Measurements from ENCODE around the gene USO1.

Gene USO1

DNA sequence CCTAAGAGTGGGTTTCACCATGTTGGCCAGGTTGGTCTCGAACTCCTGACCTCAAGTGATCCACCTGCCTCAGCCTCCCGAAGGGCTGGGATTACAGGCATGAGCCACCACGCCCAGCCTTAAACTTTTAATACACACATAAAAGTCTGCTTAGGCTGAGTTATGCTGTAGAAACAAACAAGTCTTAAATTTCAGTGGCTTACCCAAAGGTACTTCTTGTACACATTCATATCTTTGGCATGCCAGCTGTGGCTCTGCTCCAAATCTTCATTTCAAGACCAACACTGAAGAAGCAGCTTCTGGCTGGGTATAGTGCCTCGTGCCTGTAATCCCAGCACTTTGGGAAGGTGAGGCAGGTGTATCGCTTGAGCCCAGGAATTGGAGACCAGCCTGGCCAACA lies 97.6 kb downstream of the USO1 start:
- no peak for TF ChIP-seq POLR2A (IDR thresholded peaks at IDR 0.05; ENCODE audit: low read depth, low read length)
- DNase-seq (ENCODE audit: insufficient read length, low spot score) (no peak), FAIRE-seq (no peak)

DNA sequence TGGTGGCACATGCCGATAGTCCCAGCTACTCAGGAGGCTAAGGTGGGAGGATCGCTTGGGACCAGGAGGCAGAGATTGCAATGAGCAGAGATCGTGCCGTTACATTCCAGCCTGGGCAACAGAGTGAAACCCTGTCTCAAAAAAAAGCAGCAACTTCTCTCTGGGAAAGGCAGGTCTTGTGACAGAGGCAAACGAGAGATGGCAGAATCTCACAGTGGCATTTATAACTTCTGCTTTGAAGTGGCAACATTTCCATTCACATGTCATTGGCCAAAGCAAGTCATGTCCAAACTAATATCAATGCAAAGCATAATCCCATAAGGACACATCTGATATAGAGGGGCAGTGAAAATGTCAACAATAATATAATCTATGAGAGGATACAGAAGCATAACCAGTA lies 98.0 kb downstream of the USO1 start:
- no peak for DNase-seq (ENCODE audit: insufficient read length, low spot score)
- no peak for TF ChIP-seq POLR2A (IDR thresholded peaks at IDR 0.05; ENCODE audit: low read depth, low read length)
- FAIRE-seq, result no peak

DNA sequence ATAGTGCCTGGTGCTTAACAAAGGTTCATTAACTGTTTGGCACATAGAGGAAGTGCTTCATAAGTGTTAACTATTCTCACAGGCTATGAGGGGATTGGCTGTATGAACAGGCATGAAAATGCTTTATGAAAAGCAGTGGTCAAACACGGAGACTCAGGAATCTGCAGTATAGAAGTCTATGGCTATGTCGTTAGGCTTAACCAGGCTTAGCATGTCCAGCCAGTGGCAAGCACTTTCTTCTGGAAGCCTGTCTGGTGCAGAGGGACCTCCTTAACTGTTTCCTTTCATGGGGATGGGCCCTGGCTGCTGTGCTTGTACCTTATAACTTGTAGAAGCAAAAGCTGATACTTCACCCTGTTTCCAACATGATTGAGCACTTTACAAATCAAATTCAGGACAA lies 99.4 kb downstream of the USO1 start:
- FAIRE-seq (no peak), DNase-seq (ENCODE audit: insufficient read length, low spot score) (no peak)
- no peak for TF ChIP-seq POLR2A (IDR thresholded peaks at IDR 0.05; ENCODE audit: low read depth, low read length)

DNA sequence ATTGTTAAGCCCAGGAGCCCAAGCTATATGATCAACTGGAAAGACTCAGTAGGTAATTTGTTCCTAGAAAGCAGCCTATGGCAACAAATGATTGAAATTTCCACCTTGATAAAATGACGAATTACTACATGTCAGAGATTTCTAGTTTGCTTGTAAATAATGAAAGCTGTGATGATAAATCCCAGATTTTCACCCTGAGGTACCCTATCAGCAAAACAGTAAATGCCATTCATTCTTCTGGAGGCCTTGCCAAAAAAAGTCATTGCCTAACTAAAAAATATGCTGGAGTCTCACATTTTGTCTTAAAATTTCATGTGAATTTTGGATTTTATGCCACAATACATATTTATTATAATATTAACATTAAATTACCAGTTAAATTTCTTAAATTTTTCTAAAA lies 106.5 kb downstream of the USO1 start:
- no peak for FAIRE-seq
- TF ChIP-seq POLR2A (IDR thresholded peaks at IDR 0.05; ENCODE audit: low read depth, low read length), result no peak
- no peak for DNase-seq (ENCODE audit: insufficient read length, low spot score)

DNA sequence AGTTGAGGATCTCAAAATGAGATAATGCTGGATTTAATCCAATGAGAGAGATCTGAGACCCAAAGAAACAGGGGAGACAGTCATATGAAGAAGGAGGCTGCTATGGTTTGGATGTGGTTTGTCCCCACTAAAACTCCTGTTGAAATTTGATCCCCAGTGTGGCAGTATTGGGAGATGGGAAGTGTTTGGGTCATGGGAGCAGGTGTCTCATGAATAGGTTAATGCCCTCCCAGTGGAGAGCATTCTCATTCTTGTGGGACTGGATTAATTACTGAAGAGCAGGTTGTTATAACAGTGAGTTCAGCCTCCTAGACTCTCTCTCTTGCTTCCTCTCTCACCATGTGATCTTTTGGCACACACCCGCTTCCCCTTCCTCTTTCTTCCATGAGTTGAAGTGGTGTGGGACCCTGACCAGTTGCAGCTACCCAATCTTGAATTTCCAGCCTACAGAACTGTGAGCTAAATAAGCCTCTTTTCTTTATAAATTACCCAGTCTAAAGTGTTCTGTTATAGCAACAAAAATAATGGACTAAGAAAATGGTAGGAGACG lies 107.6 kb downstream of the USO1 start:
- FAIRE-seq, result no peak
- DNase-seq (ENCODE audit: insufficient read length, low spot score), result no peak
- TF ChIP-seq POLR2A (IDR thresholded peaks at IDR 0.05; ENCODE audit: low read depth, low read length), result no peak

DNA sequence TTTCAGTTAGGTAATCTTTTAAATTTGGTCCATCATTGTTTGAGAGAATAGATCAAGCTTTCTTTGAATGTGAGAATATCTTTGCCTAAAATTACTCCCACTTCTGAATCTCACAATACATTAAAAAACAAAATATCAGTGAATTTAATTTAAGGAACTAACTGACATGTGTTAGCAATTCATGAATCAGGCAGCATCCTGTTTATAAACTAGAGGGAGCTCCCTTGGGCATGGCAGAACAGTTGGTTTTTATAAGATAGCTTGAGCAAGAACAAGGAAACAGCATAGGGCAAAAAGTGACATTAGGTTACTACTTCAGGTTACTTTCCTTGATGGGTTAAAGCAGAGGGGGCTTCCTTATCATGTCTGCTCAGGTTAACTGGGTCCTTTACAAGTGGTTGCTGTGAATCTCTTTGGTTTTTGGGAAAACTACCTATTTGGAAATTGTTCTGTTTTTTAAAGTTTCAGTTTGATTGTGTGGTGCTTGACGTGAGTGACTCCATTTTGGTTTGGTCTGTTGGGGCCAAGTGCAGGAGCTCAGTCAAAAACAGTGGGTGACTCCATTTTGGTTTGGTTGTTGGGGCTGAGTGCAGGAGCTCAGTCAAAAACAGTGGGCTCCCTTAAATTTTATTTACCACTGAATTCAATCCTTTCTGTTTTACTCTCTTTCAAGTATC lies 109.9 kb downstream of the USO1 start:
- no peak for FAIRE-seq
- no peak for TF ChIP-seq POLR2A (IDR thresholded peaks at IDR 0.05; ENCODE audit: low read depth, low read length)
- no peak for DNase-seq (ENCODE audit: insufficient read length, low spot score)

DNA sequence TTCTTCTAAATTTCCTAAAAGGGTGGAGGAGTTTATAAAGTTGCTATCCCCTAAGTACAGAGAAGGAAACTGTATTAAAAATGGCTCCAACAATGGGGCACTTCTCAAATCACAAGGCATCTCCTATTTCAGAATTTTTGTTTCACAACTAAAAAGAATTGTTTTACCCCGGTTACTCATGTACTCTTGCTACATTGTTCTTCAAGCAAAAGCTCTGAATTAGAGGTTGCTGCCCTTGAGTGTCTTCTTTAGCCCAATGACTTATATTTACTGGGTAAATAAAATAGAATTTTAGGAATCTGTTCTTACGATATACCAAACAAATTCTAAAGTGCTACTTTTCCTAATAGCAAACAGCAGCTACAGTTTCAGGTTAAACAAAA lies 110.4 kb downstream of the USO1 start:
- FAIRE-seq, result no peak
- no peak for DNase-seq (ENCODE audit: insufficient read length, low spot score)
- TF ChIP-seq POLR2A (IDR thresholded peaks at IDR 0.05; ENCODE audit: low read depth, low read length), result no peak

DNA sequence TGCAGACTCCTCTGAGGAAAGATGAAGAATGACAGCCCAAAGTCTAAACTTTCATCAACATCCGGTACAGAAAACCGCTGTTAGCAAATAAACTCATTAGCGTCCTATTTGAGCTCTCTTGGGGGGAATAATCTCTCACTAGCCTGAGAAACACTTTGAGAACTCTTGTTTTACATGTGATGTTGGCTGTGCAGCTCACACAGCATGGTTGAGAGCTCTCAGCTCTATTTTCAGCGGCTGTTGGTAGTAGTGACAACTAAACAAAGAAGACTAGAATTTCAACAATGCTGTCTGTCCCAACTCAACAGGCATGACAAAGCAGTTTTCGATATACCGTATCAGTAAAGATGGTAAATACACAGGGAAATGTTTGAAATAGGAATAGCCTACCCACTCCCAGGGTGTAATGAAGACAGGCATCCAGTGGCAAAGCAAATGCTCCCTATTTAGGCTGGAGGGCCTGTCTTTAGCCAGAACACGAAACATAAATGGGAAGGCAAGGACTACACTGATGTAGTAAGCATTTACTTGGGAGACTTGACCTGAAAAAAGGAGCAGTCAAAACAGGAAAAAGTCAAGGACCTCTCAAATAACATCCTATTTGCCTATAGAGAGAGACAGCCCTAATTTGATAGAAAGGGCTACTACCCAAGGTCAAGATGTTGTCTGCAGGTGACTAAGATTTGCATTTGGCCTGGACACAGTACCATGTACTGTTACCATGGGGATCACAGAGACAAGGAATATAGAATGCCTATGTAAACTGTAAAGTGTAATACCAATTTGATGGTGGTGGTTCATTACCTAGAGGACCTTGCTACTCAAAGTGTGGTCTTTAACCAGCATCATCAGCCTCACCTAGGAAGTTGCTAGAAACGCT lies 117.5 kb downstream of the USO1 start:
- DNase-seq (ENCODE audit: insufficient read length, low spot score) (no peak), FAIRE-seq (no peak)
- TF ChIP-seq POLR2A (IDR thresholded peaks at IDR 0.05; ENCODE audit: low read depth, low read length), result no peak

DNA sequence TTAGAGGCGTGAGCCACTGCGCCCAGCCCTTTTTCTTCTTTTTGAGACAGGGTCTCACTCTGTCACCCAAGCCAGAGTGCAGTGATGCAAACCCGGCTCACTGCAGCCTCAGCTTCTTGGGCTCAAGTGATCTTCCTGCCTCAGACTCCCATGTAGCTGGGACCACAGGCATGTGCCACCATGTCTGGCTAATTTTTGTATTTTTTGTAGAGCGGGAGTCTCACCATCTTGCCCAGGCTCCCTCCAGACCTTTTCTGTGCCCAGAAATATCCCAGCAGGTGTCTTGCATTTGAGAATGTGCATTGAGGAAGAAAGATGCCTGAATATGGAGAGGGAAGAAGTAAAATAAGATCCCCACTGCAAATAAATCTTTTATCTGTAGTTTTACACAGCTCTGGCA lies 119.2 kb downstream of the USO1 start:
- TF ChIP-seq POLR2A (IDR thresholded peaks at IDR 0.05; ENCODE audit: low read depth, low read length), result no peak
- DNase-seq (ENCODE audit: insufficient read length, low spot score), result no peak
- no peak for FAIRE-seq

DNA sequence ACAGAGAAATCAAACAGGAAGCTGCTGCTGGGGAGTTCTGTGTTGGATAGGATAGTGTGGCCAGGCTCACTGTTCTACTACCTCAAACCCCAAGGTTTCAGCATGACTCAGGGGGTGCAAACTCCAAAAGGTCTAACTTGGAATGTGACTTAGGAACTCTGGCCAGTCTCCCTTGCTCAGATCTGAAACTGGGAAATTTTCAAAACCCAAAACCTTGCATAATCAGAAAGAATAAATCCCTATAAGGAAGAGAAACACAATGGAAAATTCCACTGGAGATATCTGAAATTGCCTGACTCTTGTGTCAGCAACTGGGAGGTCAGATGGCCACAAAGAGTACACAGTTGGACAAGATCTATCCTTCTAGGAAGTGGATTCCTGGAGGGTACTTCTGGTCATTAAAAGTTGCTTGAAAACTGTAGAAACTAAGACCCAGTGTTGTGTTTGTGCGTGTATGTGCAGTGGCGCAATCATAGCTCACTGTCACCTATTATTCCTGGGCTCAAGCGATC lies 119.8 kb downstream of the USO1 start:
- no peak for FAIRE-seq
- TF ChIP-seq POLR2A (IDR thresholded peaks at IDR 0.05; ENCODE audit: low read depth, low read length), result no peak
- DNase-seq (ENCODE audit: insufficient read length, low spot score), result peak; percentile 12

DNA sequence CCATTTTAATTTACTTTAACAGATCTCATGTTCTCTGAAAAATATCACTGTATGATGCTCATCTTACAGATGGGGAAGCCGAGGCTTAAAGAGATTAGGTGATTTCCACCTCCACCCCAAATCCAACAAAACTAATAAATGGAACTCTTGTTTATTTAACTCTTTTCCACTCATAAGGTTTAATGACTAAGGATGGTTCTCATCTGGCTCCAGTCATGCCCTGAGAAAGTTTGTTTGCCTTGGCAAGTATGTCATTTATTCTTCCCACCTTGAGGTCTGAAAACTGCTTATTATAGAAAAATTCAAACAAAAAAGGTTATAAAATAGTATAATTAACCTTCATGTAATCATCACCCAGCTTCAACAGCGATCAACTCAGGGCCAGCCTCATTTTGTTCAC lies 121.6 kb downstream of the USO1 start:
- no peak for FAIRE-seq
- no peak for DNase-seq (ENCODE audit: insufficient read length, low spot score)
- TF ChIP-seq POLR2A (IDR thresholded peaks at IDR 0.05; ENCODE audit: low read depth, low read length), result no peak

DNA sequence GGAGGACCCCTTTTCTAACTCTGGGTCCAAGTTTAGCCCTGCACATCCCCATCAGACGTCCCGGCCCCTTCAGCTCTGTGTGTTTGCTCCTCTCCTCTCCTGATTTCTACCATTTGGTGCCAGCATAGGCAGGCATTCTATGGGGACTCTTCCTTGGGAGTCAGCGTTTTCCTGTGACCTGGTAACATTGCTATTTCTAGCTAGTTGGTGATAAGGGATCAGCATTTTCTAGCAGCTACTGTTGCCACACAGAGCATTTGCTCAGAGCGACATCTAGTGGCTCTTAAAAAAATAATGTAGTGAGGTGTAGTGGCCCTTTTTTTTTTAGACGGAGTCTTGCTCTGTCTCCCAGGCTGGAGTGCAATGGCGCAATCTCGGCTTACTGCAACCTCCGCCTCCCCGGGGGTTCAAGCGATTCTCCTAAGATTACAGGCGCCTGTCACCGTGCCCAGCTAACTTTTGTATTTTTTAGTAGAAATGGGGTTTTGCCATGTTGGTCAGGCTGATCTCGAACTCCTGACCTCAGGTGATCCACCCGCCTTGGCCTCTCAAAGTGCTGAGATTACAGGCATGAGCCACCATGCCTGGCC lies 123.9 kb downstream of the USO1 start:
- peak; percentile 26 for DNase-seq (ENCODE audit: insufficient read length, low spot score)
- FAIRE-seq, result peak; percentile 57

DNA sequence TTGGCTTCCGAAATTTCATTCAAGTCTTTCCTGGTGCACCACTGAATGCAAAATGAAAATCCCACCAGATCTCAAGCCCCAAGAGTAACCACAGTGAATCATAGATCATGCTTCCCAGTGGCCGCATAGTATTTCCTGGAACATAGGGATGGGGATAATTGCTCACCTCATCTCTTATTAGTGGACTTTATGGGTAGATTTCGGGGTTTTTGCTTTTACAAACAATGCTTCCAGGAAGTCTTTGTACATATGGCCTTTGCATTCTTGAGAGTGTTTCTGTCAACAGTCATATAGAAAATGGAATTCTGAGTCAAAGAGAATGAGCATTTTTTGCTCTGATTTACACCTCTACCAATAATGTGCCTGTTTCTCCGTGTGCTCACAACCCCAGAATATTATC lies 124.5 kb downstream of the USO1 start:
- TF ChIP-seq POLR2A (IDR thresholded peaks at IDR 0.05; ENCODE audit: low read depth, low read length), result no peak
- DNase-seq (ENCODE audit: insufficient read length, low spot score) (peak; percentile 9), FAIRE-seq (no peak)

DNA sequence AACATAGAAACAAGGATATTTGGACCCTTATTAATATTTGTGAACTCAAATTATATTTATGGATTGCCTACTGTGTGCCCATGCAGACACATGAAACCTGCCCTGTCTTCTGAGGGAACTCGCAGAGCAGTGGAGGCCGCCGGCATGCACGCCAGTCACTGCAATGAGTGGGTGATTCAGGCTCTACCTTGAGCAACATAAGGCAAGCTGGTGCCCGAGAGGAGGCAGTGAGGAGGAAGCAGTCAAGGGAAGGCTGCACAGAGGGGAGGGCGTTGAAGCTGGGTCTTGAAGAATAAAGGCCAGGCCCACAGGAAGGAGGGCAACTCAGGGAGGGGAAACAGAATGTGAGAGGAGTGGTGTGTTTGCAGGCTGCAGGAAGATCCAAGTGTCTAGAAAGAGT lies 125.1 kb downstream of the USO1 start:
- TF ChIP-seq POLR2A (IDR thresholded peaks at IDR 0.05; ENCODE audit: low read depth, low read length), result no peak
- FAIRE-seq (no peak), DNase-seq (ENCODE audit: insufficient read length, low spot score) (no peak)
